ENCODE results near the gene STON2. TPM values are rescaled to one million over a fixed set of nuclear protein-coding genes. Genes with fewer than 3 reads are reported as not detected.

Gene STON2
- total and polyA plus RNA-seq, 2 of the 13 experiments (the other 11 are each of a cell fraction or from before 2014, with no cell fraction given): 2.1 to 11.0 TPM

GRCh38 chr14:81303258-81303935, 96.7 kb downstream of the STON2 start (continued):
- TF ChIP-seq PHB2 (IDR thresholded peaks at IDR 0.05; ENCODE audit: partially characterized antibody) (no peak), MEIS2 (CRISPR knock-in tag; IDR thresholded peaks at IDR 0.05) (peak; percentile 99), ZNF3 (CRISPR knock-in tag; IDR thresholded peaks at IDR 0.05) (no peak), EEA1 (CRISPR knock-in tag; IDR thresholded peaks at IDR 0.05; ENCODE audit: borderline replicate concordance) (no peak), YEATS4 (CRISPR knock-in tag; IDR thresholded peaks at IDR 0.05; ENCODE audit: borderline replicate concordance) (peak; percentile 80), KLF13 (CRISPR knock-in tag; IDR thresholded peaks at IDR 0.05) (no peak), ZNF281 (CRISPR knock-in tag; IDR thresholded peaks at IDR 0.05; ENCODE audit: borderline replicate concordance) (peak; percentile 32; the same call in 1 of the 2 replicates), ZNF768 (CRISPR knock-in tag; IDR thresholded peaks at IDR 0.05) (no peak), PREB (CRISPR knock-in tag; IDR thresholded peaks at IDR 0.05) (no peak), HMG20B (CRISPR knock-in tag; conservative IDR thresholded peaks at IDR 0.05) (0 out of 2 replicates have a peak, but pooled peaks have one; percentile 44), ZNF619 (CRISPR knock-in tag; IDR thresholded peaks at IDR 0.05) (no peak), ZNF788 (CRISPR knock-in tag; IDR thresholded peaks at IDR 0.05; ENCODE audit: borderline replicate concordance) (peak; percentile 88; the same call in 1 of the 2 replicates), ZNF572 (CRISPR knock-in tag; IDR thresholded peaks at IDR 0.05) (no peak), RXRA (CRISPR knock-in tag; IDR thresholded peaks at IDR 0.05) (peak; percentile 99), NR1H2 (CRISPR knock-in tag; IDR thresholded peaks at IDR 0.05; ENCODE audit: borderline replicate concordance, low read depth) (no peak), SMAD3 (CRISPR knock-in tag; IDR thresholded peaks at IDR 0.05) (peak; percentile 69; the same call in 1 of the 2 replicates), ZNF558 (CRISPR knock-in tag; IDR thresholded peaks at IDR 0.05; ENCODE audit: borderline replicate concordance) (no peak), MEIS1 (CRISPR knock-in tag; IDR thresholded peaks at IDR 0.05; ENCODE audit: borderline replicate concordance) (peak; percentile 99; the same call in 1 of the 2 replicates), ZNF10 (CRISPR knock-in tag; IDR thresholded peaks at IDR 0.05; ENCODE audit: borderline replicate concordance, low read depth) (no peak), GABPB1 (CRISPR knock-in tag; IDR thresholded peaks at IDR 0.05) (peak; percentile 51), GTF2F1 (IDR thresholded peaks at IDR 0.05; ENCODE audit: low read length) (no peak)
- TF ChIP-seq, protein P1, sequence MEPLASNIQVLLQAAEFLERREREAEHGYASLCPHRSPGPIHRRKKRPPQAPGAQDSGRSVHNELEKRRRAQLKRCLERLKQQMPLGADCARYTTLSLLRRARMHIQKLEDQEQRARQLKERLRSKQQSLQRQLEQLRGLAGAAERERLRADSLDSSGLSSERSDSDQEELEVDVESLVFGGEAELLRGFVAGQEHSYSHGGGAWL (CRISPR knock-in tag; IDR thresholded peaks at IDR 0.05): 0 out of 2 replicates have a peak, but pooled peaks have one; percentile 31
- TF ChIP-seq, protein P2, sequence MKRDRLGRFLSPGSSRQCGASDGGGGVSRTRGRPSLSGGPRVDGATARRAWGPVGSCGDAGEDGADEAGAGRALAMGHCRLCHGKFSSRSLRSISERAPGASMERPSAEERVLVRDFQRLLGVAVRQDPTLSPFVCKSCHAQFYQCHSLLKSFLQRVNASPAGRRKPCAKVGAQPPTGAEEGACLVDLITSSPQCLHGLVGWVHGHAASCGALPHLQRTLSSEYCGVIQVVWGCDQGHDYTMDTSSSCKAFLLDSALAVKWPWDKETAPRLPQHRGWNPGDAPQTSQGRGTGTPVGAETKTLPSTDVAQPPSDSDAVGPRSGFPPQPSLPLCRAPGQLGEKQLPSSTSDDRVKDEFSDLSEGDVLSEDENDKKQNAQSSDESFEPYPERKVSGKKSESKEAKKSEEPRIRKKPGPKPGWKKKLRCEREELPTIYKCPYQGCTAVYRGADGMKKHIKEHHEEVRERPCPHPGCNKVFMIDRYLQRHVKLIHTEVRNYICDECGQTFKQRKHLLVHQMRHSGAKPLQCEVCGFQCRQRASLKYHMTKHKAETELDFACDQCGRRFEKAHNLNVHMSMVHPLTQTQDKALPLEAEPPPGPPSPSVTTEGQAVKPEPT (CRISPR knock-in tag; IDR thresholded peaks at IDR 0.05; ENCODE audit: low read depth): no peak
